Panc1 (cell line): ENCODE results near the gene SUCLG2. TPM values are rescaled to one million over a fixed set of nuclear protein-coding genes. Genes with fewer than 3 reads are reported as not detected.

ENCODE experiments used
- ATAC-seq: fragments of 200-7000 bp; cut with Tn5 transposase; 2 replicates; pipeline ENCODE4 v1.9.1; 2020; ENCODE audit warnings: mild to moderate bottlenecking, moderate library complexity
- BruUV-seq: library from RNA; stranded (reverse); fragments of 400-500 nt; replicated peaks from 2 replicates; lab custom pipeline; 2021; lab: Mats Ljungman, UMichigan
- CTCF ChIA-PET: fragments of 300-600 bp; sonication (Branson Sonifier 250); formaldehyde crosslinking; loops from one replicate; lab custom pipeline; 2022; ENCODE audit warnings: antibody characterized with exemption; lab: Charles Lee
- POLR2A ChIA-PET: fragments of 300-600 bp; sonication (Branson Sonifier 250); formaldehyde crosslinking; loops from one replicate; lab custom pipeline; 2022; ENCODE audit warnings: antibody characterized with exemption; lab: Charles Lee
- DNase-seq: peaks from one replicate; pipeline ENCODE4 v3.0.0-alpha.2; 2010; ENCODE audit warnings: low read depth, low spot score
- H3K27ac ChIP-seq: 2 replicates; pipeline ENCODE4 v1.5.1; 2011; ENCODE audit warnings: mild to moderate bottlenecking, low read length, inconsistent platforms
- H3K27me3 ChIP-seq: fragments of 200-500 bp; sonication (Bioruptor generic); 2 replicates; pipeline ENCODE4 v1.6.0; 2014; ENCODE audit warnings: low read length, inconsistent platforms; ENCODE audit not compliant: control insufficient read depth, insufficient read depth
- H3K36me3 ChIP-seq: fragments of 200-500 bp; sonication (Bioruptor generic); 2 replicates; pipeline ENCODE4 v1.5.1; 2014; ENCODE audit warnings: inconsistent platforms, mild to moderate bottlenecking, low read length, moderate library complexity; ENCODE audit not compliant: control insufficient read depth, insufficient read depth
- H3K4me1 ChIP-seq: 2 replicates; pipeline ENCODE4 v1.5.1; 2011; ENCODE audit warnings: inconsistent platforms, mild to moderate bottlenecking, low read length, moderate library complexity; ENCODE audit not compliant: control insufficient read depth, insufficient read depth
- H3K4me3 ChIP-seq, 2 experiments: 2 replicates each; pipeline ENCODE4 v1.5.1; 2011 to 2012; ENCODE audit warnings: low read depth in 2 of 2, low read length in 2 of 2, mild to moderate bottlenecking in 2 of 2, inconsistent platforms in 1 of 2, moderate library complexity in 1 of 2
- H3K9me3 ChIP-seq: fragments of 200-500 bp; sonication (Bioruptor generic); 2 replicates; pipeline ENCODE4 v1.5.1; 2014; ENCODE audit warnings: low read depth, mild to moderate bottlenecking, inconsistent platforms, low read length, moderate library complexity; ENCODE audit not compliant: control insufficient read depth, insufficient read depth
- POLR2AphosphoS5 ChIP-seq: IDR thresholded peaks from 2 replicates; pipeline ENCODE4 v1.6.1; 2012; ENCODE audit warnings: mild to moderate bottlenecking, low read depth, low read length, moderate library complexity
- SIN3A ChIP-seq: IDR thresholded peaks from 2 replicates; pipeline ENCODE4 v1.6.1; 2012; ENCODE audit warnings: low read depth, mild to moderate bottlenecking, low read length, moderate library complexity, borderline replicate concordance; ENCODE audit not compliant: insufficient read depth
- TCF7L2 ChIP-seq: IDR thresholded peaks from 2 replicates; pipeline ENCODE4 v1.6.1; 2011; ENCODE audit warnings: mild to moderate bottlenecking, low read depth, low read length, inconsistent platforms
- in situ Hi-C: cut with HindIII; loops from 2 replicates; pipeline ENCODE4 v1.10.0; 2016; ENCODE audit warnings: low sequenced_read_pairs, low pct_unique_long_range_greater_than_20kb
- intact Hi-C: fragments of 100-400 bp; cut with micrococcal nuclease; formaldehyde crosslinking; loops from one replicate; pipeline ENCODE4 v1.10.0; 2022; ENCODE audit not compliant: unreplicated experiment
- total RNA-seq: library from RNA; stranded (reverse); gene quantifications from one replicate; pipeline ENCODE4 v1.2.1, GENCODE V29; 2021; ENCODE audit not compliant: unreplicated experiment
- TF ChIP-seq, protein P1 (sequence below), 2 experiments: IDR thresholded peaks; 2 replicates each; pipeline ENCODE4 v1.6.1; 2011 to 2012; ENCODE audit warnings: low read depth in 2 of 2, control low read depth in 1 of 2, low read length in 1 of 2, mild to moderate bottlenecking in 1 of 2, moderate library complexity in 1 of 2; ENCODE audit not compliant: insufficient read depth in 1 of 2
- TF ChIP-seq, protein P2 (sequence below): fragments of 450-650 bp; IDR thresholded peaks from 2 replicates; pipeline ENCODE4 v1.5.1; 2017; ENCODE audit warnings: mild to moderate bottlenecking

The SUCLG2 gene
- total RNA-seq, 1 experiment from 2014 or later: 28.3 TPM

GRCh38 chr3:67619991-67620390 lies 34.4 kb downstream of the SUCLG2 start:
- intact Hi-C loops (no loop called here), in situ Hi-C loops (no loop called here)
- Histone ChIP-seq H3K27me3 (no peaks in the 10 kb centered on the region), H3K36me3 (no peaks in the 10 kb centered on the region; the same call in 1 of the 2 replicates), H3K4me3 (no peak overlapping the region), H3K9me3 (no peaks in the 10 kb centered on the region), H3K27ac (no peak overlapping the region), H3K4me1 (no peaks in the 10 kb centered on the region)
- POLR2A ChIA-PET: no interaction called here
- no TSS peak for BruUV-seq
- DNase-seq: no peak
- ATAC-seq: no peak
- TF ChIP-seq POLR2AphosphoS5: no peak
- no peak for TF ChIP-seq TCF7L2
- TF ChIP-seq SIN3A: no peak
- TF ChIP-seq, protein P1, sequence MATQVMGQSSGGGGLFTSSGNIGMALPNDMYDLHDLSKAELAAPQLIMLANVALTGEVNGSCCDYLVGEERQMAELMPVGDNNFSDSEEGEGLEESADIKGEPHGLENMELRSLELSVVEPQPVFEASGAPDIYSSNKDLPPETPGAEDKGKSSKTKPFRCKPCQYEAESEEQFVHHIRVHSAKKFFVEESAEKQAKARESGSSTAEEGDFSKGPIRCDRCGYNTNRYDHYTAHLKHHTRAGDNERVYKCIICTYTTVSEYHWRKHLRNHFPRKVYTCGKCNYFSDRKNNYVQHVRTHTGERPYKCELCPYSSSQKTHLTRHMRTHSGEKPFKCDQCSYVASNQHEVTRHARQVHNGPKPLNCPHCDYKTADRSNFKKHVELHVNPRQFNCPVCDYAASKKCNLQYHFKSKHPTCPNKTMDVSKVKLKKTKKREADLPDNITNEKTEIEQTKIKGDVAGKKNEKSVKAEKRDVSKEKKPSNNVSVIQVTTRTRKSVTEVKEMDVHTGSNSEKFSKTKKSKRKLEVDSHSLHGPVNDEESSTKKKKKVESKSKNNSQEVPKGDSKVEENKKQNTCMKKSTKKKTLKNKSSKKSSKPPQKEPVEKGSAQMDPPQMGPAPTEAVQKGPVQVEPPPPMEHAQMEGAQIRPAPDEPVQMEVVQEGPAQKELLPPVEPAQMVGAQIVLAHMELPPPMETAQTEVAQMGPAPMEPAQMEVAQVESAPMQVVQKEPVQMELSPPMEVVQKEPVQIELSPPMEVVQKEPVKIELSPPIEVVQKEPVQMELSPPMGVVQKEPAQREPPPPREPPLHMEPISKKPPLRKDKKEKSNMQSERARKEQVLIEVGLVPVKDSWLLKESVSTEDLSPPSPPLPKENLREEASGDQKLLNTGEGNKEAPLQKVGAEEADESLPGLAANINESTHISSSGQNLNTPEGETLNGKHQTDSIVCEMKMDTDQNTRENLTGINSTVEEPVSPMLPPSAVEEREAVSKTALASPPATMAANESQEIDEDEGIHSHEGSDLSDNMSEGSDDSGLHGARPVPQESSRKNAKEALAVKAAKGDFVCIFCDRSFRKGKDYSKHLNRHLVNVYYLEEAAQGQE (IDR thresholded peaks at IDR 0.05; ENCODE audit: insufficient read depth in 1 of 2, low read depth in 2 of 2, low read length in 1 of 2): no peak
- TF ChIP-seq, protein P2, sequence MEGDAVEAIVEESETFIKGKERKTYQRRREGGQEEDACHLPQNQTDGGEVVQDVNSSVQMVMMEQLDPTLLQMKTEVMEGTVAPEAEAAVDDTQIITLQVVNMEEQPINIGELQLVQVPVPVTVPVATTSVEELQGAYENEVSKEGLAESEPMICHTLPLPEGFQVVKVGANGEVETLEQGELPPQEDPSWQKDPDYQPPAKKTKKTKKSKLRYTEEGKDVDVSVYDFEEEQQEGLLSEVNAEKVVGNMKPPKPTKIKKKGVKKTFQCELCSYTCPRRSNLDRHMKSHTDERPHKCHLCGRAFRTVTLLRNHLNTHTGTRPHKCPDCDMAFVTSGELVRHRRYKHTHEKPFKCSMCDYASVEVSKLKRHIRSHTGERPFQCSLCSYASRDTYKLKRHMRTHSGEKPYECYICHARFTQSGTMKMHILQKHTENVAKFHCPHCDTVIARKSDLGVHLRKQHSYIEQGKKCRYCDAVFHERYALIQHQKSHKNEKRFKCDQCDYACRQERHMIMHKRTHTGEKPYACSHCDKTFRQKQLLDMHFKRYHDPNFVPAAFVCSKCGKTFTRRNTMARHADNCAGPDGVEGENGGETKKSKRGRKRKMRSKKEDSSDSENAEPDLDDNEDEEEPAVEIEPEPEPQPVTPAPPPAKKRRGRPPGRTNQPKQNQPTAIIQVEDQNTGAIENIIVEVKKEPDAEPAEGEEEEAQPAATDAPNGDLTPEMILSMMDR: no peak
- CTCF ChIA-PET: no interaction called here

DNA sequence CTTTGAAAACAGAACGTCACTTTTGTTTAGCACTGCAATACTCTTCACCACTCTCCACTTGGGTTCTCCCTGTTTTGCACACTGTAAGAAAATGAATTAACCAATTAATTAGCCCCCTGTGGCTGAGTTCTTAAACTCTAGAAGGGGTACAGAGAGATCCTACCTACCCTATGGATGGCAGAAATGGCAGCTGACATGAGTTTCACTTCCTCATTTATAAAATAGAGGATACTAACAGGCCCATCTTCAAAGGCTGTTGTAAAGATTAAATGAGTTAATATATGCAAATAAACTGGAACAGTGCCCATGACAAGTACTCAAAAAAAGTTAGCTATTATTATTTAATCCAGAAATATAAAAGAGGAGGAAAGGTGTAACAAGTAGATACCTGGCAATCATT lies 36.9 kb downstream of the SUCLG2 start:
- BruUV-seq: no TSS peak
- intact Hi-C loops: no loop called here
- H3K9me3 ChIP-seq: no peaks in the 10 kb centered on the region
- DNase-seq (no peak), ATAC-seq (no peak)
- no peaks in the 10 kb centered on the region; the same call in 1 of the 2 replicates for H3K36me3 ChIP-seq
- no peak overlapping the region for H3K4me3 ChIP-seq
- no peaks in the 10 kb centered on the region for H3K4me1 ChIP-seq
- CTCF ChIA-PET: no interaction called here
- H3K27ac ChIP-seq: no peak overlapping the region
- no peaks in the 10 kb centered on the region for H3K27me3 ChIP-seq
- POLR2A ChIA-PET: no interaction called here
- TF ChIP-seq SIN3A: no peak
- TF ChIP-seq, protein P2: no peak
- TF ChIP-seq, protein P1 (IDR thresholded peaks at IDR 0.05; ENCODE audit: insufficient read depth in 1 of 2, low read depth in 2 of 2, low read length in 1 of 2): no peak
- TF ChIP-seq TCF7L2: no peak
- TF ChIP-seq POLR2AphosphoS5: no peak
- in situ Hi-C loops: no loop called here
